Activated CD8-positive, alpha-beta memory T cell treated with anti-CD3 and anti-CD28 coated beads, Interleukin-2, amount 50 U/mL, for 1 hour (primary cell): ENCODE results near the gene NUP188.
A peak's percentile ranks its signal among the peaks of the same experiment; 100 is the strongest.

Experiments used
- DNase-seq: peaks from one replicate; pipeline ENCODE4 v3.0.0-alpha.2; 2020; ENCODE audit errors: extremely low read depth

Gene NUP188

DNA sequence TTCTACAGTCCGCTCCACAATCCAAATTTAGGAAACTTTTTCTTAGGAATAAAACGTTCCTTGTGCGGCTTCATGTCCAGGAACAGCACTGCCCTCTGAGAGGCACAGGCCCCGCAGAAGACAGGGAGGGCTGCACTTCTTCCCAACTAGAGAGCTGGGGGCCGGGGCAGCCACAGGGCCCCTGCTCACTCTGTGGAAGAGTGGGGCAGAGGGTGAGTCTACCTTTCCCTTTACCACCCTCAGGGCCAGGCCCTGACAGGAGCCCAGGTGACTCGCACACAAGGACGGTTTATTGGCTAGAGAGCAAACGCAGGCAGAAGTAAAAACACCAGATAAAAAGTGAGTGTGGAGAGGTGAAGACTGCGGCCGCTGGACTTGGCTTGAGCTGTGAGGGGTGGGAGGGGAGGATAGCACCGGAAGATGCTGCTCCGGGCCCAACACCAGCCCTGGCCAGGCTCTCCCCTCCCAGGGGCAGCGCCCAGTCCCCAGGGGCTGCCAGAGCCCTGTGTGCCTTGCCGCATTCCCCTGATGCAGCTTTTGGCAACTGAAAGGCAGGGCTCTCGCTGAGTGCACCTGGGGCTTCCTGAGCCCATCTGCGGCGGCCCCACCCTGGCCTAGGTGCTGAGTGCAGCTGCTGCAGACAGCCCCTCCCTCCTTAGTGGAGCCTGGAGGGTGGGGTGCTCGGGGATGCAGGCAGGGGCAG is 60.4 kb downstream of the NUP188 start:
- DNase-seq = no peak

DNA sequence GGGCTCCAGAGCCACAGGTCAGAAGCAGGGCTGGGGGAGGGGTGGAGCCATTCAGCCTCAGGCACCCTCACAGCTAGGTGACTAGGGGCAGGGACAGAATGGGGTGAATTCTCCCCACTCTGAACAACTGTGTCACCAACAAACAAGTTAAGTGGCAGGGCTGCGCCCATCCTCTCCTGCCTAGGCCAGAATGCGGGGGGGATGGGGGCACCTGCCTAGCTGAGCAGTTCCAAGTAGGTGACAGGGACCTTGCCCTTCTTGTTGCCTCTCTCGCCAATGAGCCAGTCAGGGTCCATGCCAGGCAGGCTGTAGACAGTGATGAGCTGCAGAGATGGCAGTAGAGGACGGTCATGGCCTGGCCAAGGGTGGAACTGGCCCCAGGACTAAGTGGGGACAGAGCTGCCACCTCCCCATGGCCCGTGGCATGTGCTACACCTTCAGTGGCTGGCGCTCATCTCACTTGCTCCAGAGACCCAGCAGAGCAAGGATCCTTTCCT is 61.0 kb downstream of the NUP188 start:
- no peak for DNase-seq

DNA sequence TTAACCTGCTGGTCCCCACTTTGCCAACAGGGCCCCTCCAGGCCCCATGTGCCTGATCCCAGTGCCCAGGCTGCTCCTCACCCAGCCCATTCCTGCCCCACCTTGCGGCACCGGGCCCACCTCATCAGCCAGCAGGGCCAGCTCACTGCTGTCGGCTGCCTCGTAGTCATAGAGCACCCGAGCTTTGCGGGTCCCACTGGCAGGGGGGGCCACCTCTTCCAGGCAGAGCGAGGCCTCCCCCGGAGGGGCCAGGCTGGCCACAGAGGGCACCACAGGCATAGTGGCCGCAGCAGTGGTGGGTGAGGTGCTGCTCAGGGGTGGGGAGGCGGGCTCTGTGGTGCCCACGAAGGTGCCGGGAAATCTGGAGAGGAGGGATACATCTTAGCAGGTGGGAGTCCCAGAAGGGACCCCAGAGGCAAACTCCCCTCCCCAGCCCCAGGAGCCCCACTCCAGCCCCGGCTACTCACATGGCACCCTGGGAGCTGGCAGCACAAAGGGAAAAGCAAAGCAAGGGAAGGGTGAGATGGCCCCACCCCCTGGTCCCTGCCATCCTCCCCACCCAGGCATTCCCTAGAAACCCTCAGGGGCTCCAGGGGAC is 61.6 kb downstream of the NUP188 start:
- no peak for DNase-seq

DNA sequence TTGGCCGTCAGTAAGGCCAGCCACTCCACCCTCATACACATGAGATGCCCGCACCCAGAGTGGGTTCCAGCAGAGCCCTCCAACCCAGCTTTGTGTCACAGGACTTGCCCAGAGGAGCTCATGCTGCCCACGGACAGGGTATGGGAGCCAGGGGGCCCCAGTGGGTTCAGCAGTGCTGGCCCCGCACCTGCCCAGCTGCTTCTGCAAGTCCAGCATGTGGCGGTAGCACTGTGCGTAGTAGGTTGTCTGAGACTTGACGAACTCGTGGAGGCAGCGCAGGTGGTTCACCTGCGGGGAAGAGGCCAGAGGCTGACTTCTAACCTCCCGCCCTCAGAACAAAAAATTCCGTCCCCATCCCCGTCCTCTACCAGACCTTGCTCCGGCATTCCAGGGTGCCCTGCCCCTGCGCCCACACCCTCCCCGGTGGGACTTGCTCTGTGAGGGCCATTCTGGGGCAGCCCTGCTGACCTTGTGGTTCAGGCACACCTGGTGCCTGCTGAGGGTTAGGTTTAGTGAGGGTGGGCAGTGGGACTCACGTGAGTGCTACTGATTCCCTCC is 62.2 kb downstream of the NUP188 start:
- no peak for DNase-seq

DNA sequence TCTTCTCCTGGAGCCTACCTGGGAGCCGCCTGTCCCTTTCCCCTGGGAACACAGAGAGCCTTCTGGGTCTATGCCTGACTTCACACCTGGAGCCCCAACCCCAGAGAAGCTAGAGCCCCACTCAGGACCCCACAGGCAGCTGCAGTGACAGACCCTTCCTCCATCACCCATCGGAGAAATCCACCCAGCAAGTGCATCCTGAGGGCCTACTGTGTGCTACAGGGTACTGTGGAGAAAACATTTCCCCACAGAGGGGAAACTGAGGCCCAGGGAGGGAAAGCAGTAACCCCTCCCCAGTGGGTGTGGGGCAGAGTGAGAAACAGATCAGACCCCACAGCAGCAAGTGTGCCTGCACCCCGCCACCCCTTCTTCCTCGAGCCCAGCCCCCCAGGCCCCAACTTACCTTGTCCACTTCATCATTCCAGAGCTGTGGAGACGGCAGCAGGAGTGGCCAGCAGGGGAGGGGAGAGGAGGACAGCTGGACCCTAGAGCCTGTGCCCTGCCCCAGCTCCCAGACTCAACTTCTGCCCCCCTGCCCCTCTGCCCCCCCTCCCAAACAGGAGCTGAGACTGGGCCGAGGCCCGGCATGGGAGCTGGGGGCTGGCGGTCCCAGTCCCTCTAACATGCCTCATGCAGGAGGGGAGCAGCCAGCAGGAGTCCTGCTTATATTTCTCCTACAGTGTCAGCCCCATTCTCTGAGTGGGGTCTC is 62.9 kb downstream of the NUP188 start:
- no peak for DNase-seq

DNA sequence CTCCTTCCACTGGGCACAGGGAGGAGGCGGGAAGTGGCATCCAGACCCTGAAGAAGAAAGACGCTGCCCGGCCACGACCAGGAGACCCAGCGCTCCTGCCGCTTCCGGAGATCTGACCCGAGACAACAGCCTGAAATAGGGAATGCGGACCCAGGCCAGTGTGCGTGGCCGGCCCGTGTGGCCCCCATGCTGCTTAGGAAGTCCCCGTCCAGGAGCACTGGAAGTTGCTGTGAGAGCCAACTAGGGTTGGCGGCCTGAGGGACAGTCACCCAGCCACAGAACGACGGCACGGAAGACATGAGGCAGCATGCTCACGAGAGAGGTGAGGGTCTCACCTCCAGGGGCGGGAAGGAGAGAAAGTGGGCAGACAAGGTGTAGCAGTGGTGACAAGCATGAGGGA is 63.7 kb downstream of the NUP188 start:
- no peak for DNase-seq

DNA sequence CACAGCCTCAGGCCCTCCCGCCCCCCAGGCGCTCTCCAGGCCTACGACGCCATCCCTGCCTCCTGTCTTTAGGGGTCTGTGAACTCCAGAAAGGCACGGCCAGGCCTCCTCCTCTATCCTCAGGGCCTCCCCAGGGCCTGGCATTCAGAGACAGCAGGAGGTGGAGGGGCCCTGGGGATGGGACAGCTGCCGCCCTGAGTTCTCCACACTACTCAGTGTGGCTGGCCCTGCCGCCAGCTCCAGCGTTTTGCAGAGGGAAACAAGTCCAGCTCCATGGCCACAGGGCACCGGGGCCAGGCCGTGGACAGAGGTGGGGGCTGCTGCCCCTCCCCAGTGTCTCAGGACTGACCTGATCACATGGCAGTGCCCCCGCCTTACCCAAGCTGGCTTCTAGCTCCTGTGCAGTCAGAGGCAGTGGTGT is 64.3 kb downstream of the NUP188 start:
- DNase-seq = no peak

DNA sequence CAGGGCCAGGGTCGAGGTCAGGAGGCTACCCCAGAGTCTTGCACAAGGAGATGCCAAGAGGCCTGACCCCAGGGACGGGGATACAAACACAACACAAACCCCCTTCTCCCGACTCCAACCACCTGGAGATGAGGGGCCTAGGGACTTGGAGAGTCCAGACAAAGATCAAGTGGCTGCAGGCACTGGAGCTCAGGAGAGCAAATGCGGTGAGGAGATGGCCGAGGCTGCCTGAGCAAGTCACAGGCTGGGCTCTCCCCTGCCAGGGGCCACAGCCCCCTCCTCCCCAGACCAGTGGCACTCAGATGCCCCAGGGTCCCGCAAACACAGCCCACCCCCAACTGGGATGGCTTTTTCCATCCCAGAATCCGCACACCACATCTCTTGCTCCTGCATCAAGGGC is 64.8 kb downstream of the NUP188 start:
- DNase-seq = no peak

DNA sequence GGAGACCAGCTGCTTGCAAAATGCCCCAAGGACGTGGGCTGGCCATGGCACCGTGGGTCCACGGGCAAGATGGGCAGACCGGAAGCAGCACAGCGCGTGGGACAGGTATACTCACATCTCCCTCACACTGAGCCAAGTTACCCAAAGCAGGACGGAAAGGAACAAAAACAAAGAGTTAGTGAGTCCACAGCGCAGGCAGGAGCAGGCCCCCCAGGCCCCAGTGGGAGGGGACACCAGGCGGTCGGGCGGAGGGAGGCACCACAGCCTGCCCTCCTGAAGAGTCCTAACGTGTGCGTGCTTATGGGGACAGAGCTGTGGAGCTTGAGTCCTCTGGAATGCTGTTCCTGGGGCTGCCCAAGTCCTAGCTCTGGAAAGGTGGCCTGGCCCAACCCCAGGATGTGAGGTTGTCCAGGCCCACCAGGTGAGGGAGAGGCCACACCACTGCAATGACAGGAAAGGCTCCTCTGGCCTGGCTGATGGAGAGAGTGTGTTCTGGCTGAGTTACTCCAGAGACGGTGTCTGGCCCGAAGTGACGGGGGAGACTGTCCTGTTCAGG is 65.5 kb downstream of the NUP188 start:
- no peak for DNase-seq

DNA sequence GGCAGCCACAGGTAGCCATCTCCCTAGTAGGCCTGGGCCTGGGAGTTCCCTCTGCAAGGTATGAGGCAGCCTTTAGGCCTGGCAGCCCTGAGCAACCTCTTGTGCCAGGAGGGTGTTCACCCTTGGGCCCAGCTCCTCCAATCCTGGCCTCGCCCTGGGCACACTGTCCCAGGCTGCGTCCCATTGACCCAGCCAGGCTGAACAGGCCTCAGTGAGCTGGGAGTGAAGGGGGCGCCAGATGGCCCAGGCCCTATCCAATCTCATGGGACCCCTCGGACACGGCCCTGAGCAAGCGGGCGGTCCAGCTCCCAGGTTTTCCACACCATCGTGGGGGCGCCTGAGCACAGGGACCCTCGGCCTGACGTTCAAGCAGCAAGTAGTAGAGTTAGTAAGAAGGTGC is 66.2 kb downstream of the NUP188 start:
- DNase-seq = no peak

DNA sequence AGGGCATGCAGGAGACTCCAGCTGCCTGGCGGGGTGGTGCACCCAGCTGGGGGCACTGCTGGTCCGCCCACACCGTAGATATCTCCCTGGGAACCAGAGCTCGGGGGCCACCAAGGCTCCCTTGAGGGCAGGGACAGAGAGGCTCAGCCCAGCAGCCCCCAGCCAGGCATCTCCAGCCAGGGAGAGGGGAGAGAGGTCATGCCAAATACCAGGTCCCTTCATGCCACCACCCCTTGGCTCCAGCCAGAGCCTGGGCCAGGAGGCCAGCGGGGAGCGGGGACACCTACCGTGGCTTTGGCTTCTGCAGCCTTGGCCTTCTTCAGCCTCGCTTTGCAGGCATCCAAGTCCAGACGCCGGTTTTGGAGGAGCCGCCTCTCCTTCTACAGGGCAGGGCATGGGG is 66.6 kb downstream of the NUP188 start:
- DNase-seq = no peak

DNA sequence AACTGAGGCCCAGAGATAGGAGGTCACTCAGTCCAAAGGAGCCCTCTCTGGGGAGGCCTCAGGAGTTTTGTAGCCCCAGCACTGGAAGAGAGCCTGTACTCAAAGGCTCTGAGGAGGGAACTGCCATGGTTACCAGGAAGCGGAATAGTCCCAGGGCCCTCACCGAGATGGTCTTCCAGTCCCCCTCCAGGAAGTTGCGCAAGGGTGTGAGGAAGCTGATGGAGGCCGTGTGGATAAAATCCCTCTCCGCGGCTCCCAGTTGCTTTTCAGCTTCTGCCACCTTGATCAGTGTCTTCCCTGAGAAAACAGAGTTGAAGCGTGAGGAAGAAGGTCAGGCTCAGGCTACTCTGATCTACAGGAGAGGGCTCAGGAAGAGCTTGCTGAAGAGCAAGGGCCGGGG is 67.1 kb downstream of the NUP188 start:
- DNase-seq = no peak

DNA sequence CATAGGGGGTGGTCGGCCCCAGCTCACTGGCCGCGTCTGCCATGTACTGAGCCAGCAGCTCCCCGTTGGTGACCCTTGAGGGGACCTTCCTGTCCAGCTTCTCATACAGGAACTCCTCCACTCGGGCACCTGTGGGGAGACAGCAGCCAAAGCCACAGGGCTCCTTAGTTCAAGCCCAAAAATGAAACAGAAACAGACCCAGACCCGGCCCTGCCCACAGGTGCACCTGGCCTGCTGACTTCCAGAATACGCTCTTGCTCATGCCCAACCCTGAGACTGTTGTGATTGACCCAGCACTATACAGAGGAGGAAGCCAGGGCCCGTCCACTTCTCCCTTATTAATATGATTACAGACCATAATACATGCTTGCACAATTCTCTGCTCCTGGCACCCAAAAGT is 73.6 kb downstream of the NUP188 start:
- DNase-seq = no peak

DNA sequence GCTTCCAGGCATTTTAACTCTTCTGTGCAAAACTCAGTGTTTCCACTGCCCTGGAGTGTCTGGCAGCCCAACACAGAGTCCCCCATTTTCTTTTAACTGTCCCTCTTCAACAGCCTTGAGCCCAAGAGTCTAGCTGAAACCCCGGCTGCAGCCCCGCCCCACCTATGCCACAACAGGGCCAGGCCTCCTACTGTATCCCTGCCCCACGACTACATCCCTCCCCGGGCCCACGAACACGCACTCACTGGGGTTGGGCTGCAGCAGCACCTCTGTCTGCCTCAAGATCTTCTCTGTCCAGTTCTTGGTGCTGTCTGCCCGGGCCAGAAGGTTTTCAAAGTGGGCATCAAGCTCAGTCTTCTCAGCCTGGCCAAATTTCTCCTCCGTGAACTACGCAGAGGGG is 74.5 kb downstream of the NUP188 start:
- DNase-seq = no peak

DNA sequence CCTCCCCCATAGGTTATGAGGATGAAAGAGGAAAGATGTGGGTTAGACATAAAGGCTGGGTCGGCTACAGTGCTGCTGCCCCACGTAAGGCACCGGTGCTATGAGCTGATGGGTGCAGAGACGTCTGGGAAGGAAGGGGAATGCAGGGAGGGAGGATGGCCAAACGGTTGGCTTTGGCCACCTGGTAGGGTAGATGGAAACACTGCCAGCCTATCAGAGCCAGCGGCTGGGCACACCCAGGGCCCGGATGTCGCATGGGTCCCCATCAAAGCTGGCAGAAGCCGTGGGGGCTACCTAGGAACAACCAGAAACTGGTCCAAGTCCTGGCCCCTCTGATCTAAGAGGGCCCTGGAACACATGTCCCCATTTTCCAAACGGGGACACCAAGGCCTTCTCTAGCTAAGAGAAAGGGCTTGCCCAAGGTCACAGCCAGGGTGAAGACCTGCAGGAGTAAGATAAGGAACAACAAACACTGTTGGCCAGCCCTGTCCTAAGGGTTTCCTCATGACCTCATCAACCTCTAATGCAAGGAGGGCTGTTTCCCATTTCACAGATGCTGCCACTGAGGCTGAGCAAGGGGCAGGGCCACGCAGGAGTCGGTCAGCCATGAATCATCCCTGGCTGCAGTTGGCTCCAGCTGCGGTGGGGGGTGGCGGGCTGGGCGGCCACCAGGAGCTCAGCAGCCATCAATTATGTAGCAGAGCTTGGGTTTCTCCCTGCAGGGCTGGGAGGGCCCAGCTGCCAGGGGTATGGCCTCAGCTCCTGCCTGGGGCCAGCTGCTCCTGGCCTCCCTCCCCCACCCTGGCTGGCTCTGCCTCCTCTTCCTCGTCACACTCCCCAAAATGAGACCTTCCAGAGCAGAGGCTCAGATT is 75.8 kb downstream of the NUP188 start:
- DNase-seq = no peak

DNA sequence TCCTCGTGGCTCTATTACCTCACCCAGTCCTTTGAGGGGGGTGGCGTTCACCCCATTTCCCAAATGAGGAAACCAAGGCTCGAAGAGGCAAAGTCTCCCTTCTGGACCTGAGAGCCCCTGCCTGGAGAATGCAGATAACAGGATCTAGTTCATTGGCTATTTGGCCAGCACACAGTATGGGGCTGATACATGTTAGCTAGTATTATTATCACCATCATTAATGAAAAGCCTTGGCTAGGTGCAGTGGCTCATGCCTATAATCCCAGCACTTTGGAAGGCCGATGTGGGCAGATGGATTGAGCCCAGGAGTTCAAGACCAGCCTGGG is 76.4 kb downstream of the NUP188 start:
- DNase-seq = no peak

DNA sequence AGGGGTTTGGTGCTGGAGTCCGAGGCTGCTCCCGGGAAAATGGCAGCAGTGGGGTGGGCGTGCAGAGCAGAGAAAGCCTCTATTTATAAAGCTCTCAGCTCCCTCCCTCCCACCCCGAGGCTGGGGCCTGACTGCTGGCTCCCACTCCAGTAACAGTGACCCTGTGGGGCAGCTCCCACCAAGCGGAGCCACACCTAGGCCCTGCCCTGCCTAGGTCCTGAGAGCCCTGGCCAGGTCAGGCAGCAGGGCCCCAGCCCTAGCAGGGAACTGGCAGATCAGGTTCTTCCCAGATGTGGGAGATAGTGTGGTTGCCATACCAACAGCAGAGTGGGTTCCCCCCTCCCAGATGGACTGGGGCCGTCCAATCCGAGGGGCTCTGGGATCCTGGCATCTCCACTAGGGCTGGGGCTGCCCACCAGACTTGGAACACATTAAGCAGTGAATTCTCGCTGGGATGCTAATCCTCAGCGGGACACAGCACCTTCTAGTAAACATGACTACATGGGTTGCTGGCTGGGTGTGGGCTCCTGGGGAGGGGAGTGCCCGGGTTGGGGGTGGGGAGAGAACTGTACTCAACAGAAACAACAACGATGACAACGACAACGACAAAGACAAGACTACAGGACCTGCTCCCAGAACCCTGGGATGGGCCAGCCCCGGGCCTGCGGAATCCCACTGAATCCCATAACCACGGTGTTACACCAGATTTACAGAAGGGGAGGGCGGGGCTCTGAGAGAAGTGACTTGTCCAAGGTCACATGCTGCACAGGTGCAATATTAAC is 79.1 kb downstream of the NUP188 start:
- DNase-seq = no peak

DNA sequence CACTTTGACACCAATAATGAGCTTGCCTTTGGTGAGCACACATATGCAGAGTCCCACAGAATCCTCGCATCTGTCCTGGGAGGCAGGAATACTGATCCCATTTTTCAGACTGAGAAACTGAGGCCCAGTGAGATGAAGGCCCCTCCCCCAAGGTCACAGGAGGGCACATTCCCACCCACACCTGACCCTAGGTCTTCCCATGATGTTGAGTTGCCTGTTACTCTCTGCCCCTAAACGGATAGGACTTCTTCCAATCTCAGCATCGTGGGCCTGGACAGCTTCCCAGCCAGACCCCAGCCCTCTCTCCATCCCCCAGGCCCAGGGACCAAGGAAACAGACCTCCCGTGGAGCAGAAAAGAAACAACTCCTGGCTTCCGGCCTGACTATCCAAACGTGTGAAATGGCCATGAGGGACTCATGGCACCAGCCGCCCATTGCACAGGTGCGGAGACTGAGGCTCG is 79.8 kb downstream of the NUP188 start:
- no peak for DNase-seq

DNA sequence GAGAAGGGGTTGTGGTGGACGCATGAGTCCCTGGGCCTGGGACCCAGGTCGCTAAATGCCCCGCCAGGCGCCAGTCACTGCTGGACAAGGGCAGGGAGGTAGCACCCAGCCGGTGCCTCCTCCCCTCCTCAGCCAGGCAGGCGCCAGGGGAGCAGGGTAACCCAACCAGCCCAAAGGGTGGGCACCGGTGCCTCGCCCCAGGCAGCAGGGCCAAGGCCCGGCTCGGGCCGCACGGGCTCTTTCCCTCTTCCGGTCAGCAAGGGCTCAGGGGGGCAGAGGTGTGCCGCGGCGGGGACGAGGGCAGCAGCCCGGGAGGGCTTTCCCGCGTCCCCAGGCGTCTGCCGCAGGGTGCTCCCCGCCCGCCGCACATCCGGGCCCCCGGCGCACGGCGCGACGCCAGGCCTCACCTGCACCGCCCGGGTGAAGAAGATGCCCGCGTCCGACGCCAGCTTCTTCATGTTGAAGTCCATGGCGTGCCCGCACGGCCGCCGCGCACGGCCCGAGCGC is 80.2 kb downstream of the NUP188 start:
- no peak for DNase-seq

DNA sequence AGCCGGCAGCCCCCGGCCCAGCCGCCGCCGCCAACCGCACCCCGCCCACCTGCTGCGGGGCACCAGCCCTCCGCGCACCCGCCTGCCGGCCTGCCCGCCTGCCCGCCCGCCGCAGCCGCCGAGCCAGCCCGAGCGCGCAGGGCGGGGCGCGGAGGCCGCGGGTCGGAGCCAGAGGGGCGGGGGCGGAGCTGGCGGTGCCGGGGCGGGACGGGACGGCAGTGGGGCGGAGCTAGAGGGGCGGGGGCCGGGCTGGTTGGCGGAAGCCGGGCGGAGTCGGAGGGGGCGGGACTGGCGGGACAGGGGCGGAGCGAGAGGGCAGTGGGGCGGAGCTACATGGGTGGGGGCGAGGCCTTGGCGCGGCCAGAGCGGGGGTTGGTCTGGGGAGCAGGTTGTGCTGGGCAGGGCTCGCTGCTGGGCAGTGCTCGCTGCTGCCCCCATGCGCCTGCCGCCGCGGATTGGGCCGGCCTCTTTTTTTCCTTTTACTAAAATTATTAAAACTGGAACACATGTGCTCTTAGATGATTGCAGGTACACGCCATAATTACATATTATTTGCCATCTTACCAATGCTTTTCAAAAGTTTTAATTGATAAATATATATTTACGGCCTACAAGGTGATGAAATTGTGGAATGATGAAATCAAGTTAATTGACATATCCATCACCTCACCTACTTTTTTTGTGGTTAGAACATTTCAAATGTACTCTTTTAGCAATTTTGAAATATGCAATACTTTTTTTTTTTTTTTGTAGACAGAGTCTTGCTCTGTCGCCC is 80.9 kb downstream of the NUP188 start, which contains the start of gene SH3GLB2:
Gene SH3GLB2, minus strand, starts transcription at position 140 of the 775 bp plus-strand sequence. CDS start 177 bp downstream, outside the sequence.
- peak; percentile 66 for DNase-seq
